GM18511 (cell line): ENCODE measurements around the gene ST6GALNAC3.

Source experiments
- ATAC-seq: cut with Tn5 transposase; IDR thresholded peaks from one replicate; pipeline ENCODE4 v1.9.1; 2021; ENCODE audit warnings: mild to moderate bottlenecking, moderate library complexity; ENCODE audit not compliant: unreplicated experiment

Gene ST6GALNAC3

GRCh38 chr1:76562292-76562691 lies 487.7 kb downstream of the ST6GALNAC3 start:
- ATAC-seq: no peak

- no peak for ATAC-seq
These were observed 494.2 kb downstream of the ST6GALNAC3 start for GRCh38 chr1:76568573-76569238.

- ATAC-seq: no peak
These were observed 496.7 kb downstream of the ST6GALNAC3 start for GRCh38 chr1:76571248-76571647.

GRCh38 chr1:76572229-76572628 lies 497.7 kb downstream of the ST6GALNAC3 start:
- no peak for ATAC-seq

- ATAC-seq: no peak
These were observed 502.5 kb downstream of the ST6GALNAC3 start for GRCh38 chr1:76576876-76577524.

GRCh38 chr1:76577525-76578185 lies 503.1 kb downstream of the ST6GALNAC3 start:
- no peak for ATAC-seq

- ATAC-seq: no peak
These were observed 505.7 kb downstream of the ST6GALNAC3 start for GRCh38 chr1:76580206-76580605.

- no peak for ATAC-seq
These were observed 507.2 kb downstream of the ST6GALNAC3 start for GRCh38 chr1:76581712-76582111.

- no peak for ATAC-seq
These were observed 508.8 kb downstream of the ST6GALNAC3 start for GRCh38 chr1:76583235-76583868.

- ATAC-seq: no peak
These were observed 509.4 kb downstream of the ST6GALNAC3 start for GRCh38 chr1:76583875-76584477.

GRCh38 chr1:76585980-76586674 lies 511.6 kb downstream of the ST6GALNAC3 start:
- no peak for ATAC-seq

GRCh38 chr1:76587212-76587611 lies 512.7 kb downstream of the ST6GALNAC3 start:
- ATAC-seq: no peak

GRCh38 chr1:76591461-76591860 lies 516.9 kb downstream of the ST6GALNAC3 start:
- no peak for ATAC-seq

GRCh38 chr1:76591963-76592362 lies 517.4 kb downstream of the ST6GALNAC3 start:
- ATAC-seq: no peak

- no peak for ATAC-seq
These were observed 518.6 kb downstream of the ST6GALNAC3 start for GRCh38 chr1:76593141-76593540.

GRCh38 chr1:76593618-76594017 lies 519.1 kb downstream of the ST6GALNAC3 start:
- no peak for ATAC-seq

- no peak for ATAC-seq
These were observed 520.5 kb downstream of the ST6GALNAC3 start for GRCh38 chr1:76595024-76595423.

GRCh38 chr1:76601465-76601864 lies 526.9 kb downstream of the ST6GALNAC3 start:
- no peak for ATAC-seq

GRCh38 chr1:76607717-76608116 lies 533.2 kb downstream of the ST6GALNAC3 start:
- no peak for ATAC-seq

GRCh38 chr1:76611770-76612445 lies 537.4 kb downstream of the ST6GALNAC3 start:
- ATAC-seq: no peak
